GM12878 (cell line): ENCODE data around the gene HTRA2. TPM values are rescaled to one million over a fixed set of nuclear protein-coding genes. Genes with fewer than 3 reads are reported as not detected.

Experiments
- CEBPZ ChIP-seq: fragments of 150-350 bp; IDR thresholded peaks from 2 replicates; pipeline ENCODE4 v1.6.1; 2016; ENCODE audit warnings: low read depth, low read length
- CHD4 ChIP-seq: fragments of 200-600 bp; sonication (generic); IDR thresholded peaks from 2 replicates; pipeline ENCODE4 v1.6.1; 2016; ENCODE audit warnings: mild to moderate bottlenecking
- LARP7 ChIP-seq: fragments of 450-650 bp; IDR thresholded peaks from 2 replicates; pipeline ENCODE4 v1.6.1; 2017; ENCODE audit warnings: mild to moderate bottlenecking
- MEF2B ChIP-seq: fragments of 450-650 bp; IDR thresholded peaks from 2 replicates; pipeline ENCODE4 v1.6.1; 2018; ENCODE audit warnings: mild to moderate bottlenecking, moderate library complexity; ENCODE audit not compliant: partially characterized antibody, poor library complexity, severe bottlenecking
- MLLT1 ChIP-seq: fragments of 450-650 bp; IDR thresholded peaks from 2 replicates; pipeline ENCODE4 v1.6.1; 2016; ENCODE audit warnings: mild to moderate bottlenecking
- MYB ChIP-seq: fragments of 150-350 bp; IDR thresholded peaks from 2 replicates; pipeline ENCODE4 v1.6.1; 2014; ENCODE audit warnings: mild to moderate bottlenecking, low read depth, low read length, borderline replicate concordance
- NKRF ChIP-seq: fragments of 450-650 bp; conservative IDR thresholded peaks from 2 replicates; pipeline ENCODE4 v1.6.1; 2017; ENCODE audit warnings: mild to moderate bottlenecking, moderate library complexity
- PKNOX1 ChIP-seq: fragments of 450-650 bp; IDR thresholded peaks from 2 replicates; pipeline ENCODE4 v1.6.1; 2016; ENCODE audit warnings: mild to moderate bottlenecking
- POLR2A ChIP-seq: IDR thresholded peaks from 2 replicates; pipeline ENCODE4 v1.6.1; 2011; ENCODE audit warnings: low read depth, mild to moderate bottlenecking, low read length
- RB1 ChIP-seq: fragments of 450-650 bp; formaldehyde crosslinking; IDR thresholded peaks from 2 replicates; pipeline ENCODE4 v1.6.1; 2017; ENCODE audit warnings: mild to moderate bottlenecking, borderline replicate concordance
- RCOR1 ChIP-seq: conservative IDR thresholded peaks from 2 replicates; pipeline ENCODE4 v1.6.1; 2012; ENCODE audit warnings: low read depth, low read length, improper control_type of control experiment
- RUNX3 ChIP-seq: IDR thresholded peaks from 2 replicates; pipeline ENCODE4 v1.6.1; 2012; ENCODE audit warnings: low read length, inconsistent platforms
- SKIL ChIP-seq: fragments of 450-650 bp; IDR thresholded peaks from 2 replicates; pipeline ENCODE4 v1.6.1; 2017; ENCODE audit warnings: mild to moderate bottlenecking, low read depth, inconsistent platforms; ENCODE audit not compliant: poor library complexity, severe bottlenecking
- SMC3 ChIP-seq: IDR thresholded peaks from 2 replicates; pipeline ENCODE4 v1.6.1; 2011; ENCODE audit warnings: low read length, improper control_type of control experiment, borderline replicate concordance
- STAT1 ChIP-seq: fragments of 450-650 bp; conservative IDR thresholded peaks from 2 replicates; pipeline ENCODE4 v1.6.1; 2014; ENCODE audit warnings: antibody characterized with exemption, mild to moderate bottlenecking
- SUPT20H ChIP-seq: IDR thresholded peaks from 2 replicates; pipeline ENCODE4 v1.6.1; 2011; ENCODE audit warnings: low read depth, mild to moderate bottlenecking, low read length, moderate library complexity, borderline replicate concordance; ENCODE audit not compliant: control insufficient read depth
- TAF1 ChIP-seq: IDR thresholded peaks from 2 replicates; pipeline ENCODE4 v1.6.1; 2011; ENCODE audit warnings: mild to moderate bottlenecking, low read depth, low read length, borderline replicate concordance
- TCF12 ChIP-seq: IDR thresholded peaks from 2 replicates; pipeline ENCODE4 v1.6.1; 2011; ENCODE audit warnings: low read depth, mild to moderate bottlenecking, low read length
- WRNIP1 ChIP-seq: IDR thresholded peaks from 2 replicates; pipeline ENCODE4 v1.6.1; 2011; ENCODE audit warnings: low read depth, low read length, improper control_type of control experiment, borderline replicate concordance
- ZNF384 ChIP-seq: IDR thresholded peaks from 2 replicates; pipeline ENCODE4 v1.6.1; 2012; ENCODE audit warnings: low read depth, mild to moderate bottlenecking, low read length, improper control_type of control experiment, borderline replicate concordance
- polyA plus RNA-seq, 11 experiments: library from polyadenylated mRNA; depleted of rRNA in 4 of 11; unstranded in 6 of 11; stranded (reverse) in 5 of 11; fragments of >200 nt; fragmentation: Nextera tagmentation in 4 of 11; fragmentation: Illumina TruSeq in 1 of 11; extraction: Ambion mirVana in 4 of 11; extraction: Trizol in 1 of 11; gene quantifications; 1 replicate in 1 of 11; 2 replicates in 10 of 11; pipeline versions ENCODE4 v1.2.1 to v1.2.3, GENCODE V29; 2011 to 2016; ENCODE audit warnings: inconsistent platforms in 2 of 11, missing spikeins in 2 of 11, low read depth in 1 of 11
- total RNA-seq, 4 experiments: library from RNA; depleted of rRNA in 3 of 4; stranded (reverse); fragments of >200 nt in 3 of 4; fragmentation: Illumina TruSeq in 1 of 4; extraction: Trizol in 1 of 4; gene quantifications; 2 replicates each; pipeline versions ENCODE4 v1.2.1 to v1.2.3, GENCODE V29; 2013 to 2021

Gene HTRA2
- total and polyA plus RNA-seq, 10 of the 15 experiments (the other 5 are each of a cell fraction or from before 2014, with no cell fraction given) = 42.3 to 73.9 (median 54.6) TPM

- peak; percentile 90 for TF ChIP-seq RUNX3
- TF ChIP-seq TCF12 = peak; percentile 61; the same call in 1 of the 2 replicates
- TF ChIP-seq MYB = no peak
- no peak for TF ChIP-seq LARP7
- TF ChIP-seq WRNIP1 = no peak; the same call in 1 of the 2 replicates
- peak; percentile 53; the same call in 1 of the 2 replicates for TF ChIP-seq TAF1
- no peak for TF ChIP-seq CHD4
- TF ChIP-seq SMC3 = no peak
- TF ChIP-seq MLLT1 = peak; percentile 74
- no peak for TF ChIP-seq NKRF
- TF ChIP-seq SUPT20H = no peak
- TF ChIP-seq PKNOX1 = peak; percentile 52; the same call in 1 of the 2 replicates
- TF ChIP-seq MEF2B = peak; percentile 80
- no peak for TF ChIP-seq STAT1
- no peak for TF ChIP-seq RB1
- TF ChIP-seq CEBPZ = no peak
- TF ChIP-seq RCOR1 = 0 out of 2 replicates have a peak, but pooled peaks have one; percentile 22
- TF ChIP-seq ZNF384 = no peak
- TF ChIP-seq SKIL = peak; percentile 79
- TF ChIP-seq POLR2A = no peak
These were observed 41.3 kb downstream of the HTRA2 start (continued) for GRCh38 chr2:74571058-74571457.
